HepG2 (cell line): ENCODE results near the gene NSD1. TPM values are rescaled to one million over a fixed set of nuclear protein-coding genes. Genes with fewer than 3 reads are reported as not detected.

ENCODE experiments used
- CSRNP1 ChIP-seq: sonication (generic); formaldehyde crosslinking; IDR thresholded peaks from 2 replicates; pipeline ENCODE4 v1.8.1; 2023; ENCODE audit warnings: mild to moderate bottlenecking, missing genetic modification reagents
- DNMT1 ChIP-seq: sonication (generic); formaldehyde crosslinking; IDR thresholded peaks from 2 replicates; pipeline ENCODE4 v1.5.1; 2020; ENCODE audit warnings: mild to moderate bottlenecking, missing genetic modification reagents
- GATAD1 ChIP-seq: IDR thresholded peaks from 2 replicates; pipeline ENCODE4 v1.6.1; 2016; ENCODE audit warnings: missing genetic modification reagents, missing compliant biosample characterization
- KLF15 ChIP-seq: sonication (generic); formaldehyde crosslinking; IDR thresholded peaks from 2 replicates; pipeline ENCODE4 v1.8.1; 2023; ENCODE audit warnings: borderline replicate concordance, mild to moderate bottlenecking, inconsistent platforms, missing genetic modification reagents, mixed read lengths
- KMT2A ChIP-seq: sonication (generic); formaldehyde crosslinking; IDR thresholded peaks from 2 replicates; pipeline ENCODE4 v1.4.0; 2020; ENCODE audit warnings: missing genetic modification reagents
- NR2C2 ChIP-seq: sonication (generic); formaldehyde crosslinking; IDR thresholded peaks from 2 replicates; pipeline ENCODE4 v1.4.0; 2020; ENCODE audit warnings: missing genetic modification reagents, mild to moderate bottlenecking, moderate library complexity, borderline replicate concordance
- PAF1 ChIP-seq: IDR thresholded peaks from 2 replicates; pipeline ENCODE4 v1.6.1; 2016; ENCODE audit warnings: missing genetic modification reagents, missing compliant biosample characterization
- TAF1 ChIP-seq: sonication (generic); formaldehyde crosslinking; IDR thresholded peaks from 2 replicates; pipeline ENCODE4 v1.4.0; 2020; ENCODE audit warnings: missing genetic modification reagents
- TOE1 ChIP-seq: sonication (generic); formaldehyde crosslinking; IDR thresholded peaks from 2 replicates; pipeline ENCODE4 v1.4.0; 2020; ENCODE audit warnings: mild to moderate bottlenecking, missing genetic modification reagents
- U2AF1 ChIP-seq: fragments of 200-400 bp; formaldehyde crosslinking; optimal IDR thresholded peaks from 2 replicates; pipeline ENCODE3; 2017; ENCODE audit warnings: mild to moderate bottlenecking, low read depth, low read length
- ZFP41 ChIP-seq: sonication (generic); formaldehyde crosslinking; IDR thresholded peaks from 2 replicates; pipeline ENCODE4 v1.4.0; 2020; ENCODE audit warnings: mild to moderate bottlenecking, missing genetic modification reagents, borderline replicate concordance
- ZHX1 ChIP-seq: sonication (generic); formaldehyde crosslinking; IDR thresholded peaks from 2 replicates; pipeline ENCODE4 v1.8.1; 2022; ENCODE audit warnings: low read depth, mild to moderate bottlenecking, missing genetic modification reagents
- ZNF142 ChIP-seq: sonication (generic); formaldehyde crosslinking; IDR thresholded peaks from 2 replicates; pipeline ENCODE4 v1.4.0; 2020; ENCODE audit warnings: missing genetic modification reagents
- ZNF329 ChIP-seq: sonication (generic); formaldehyde crosslinking; IDR thresholded peaks from 2 replicates; pipeline ENCODE4 v1.9.0; 2021; ENCODE audit warnings: low read depth, mild to moderate bottlenecking, missing genetic modification reagents
- ZNF530 ChIP-seq: sonication (generic); formaldehyde crosslinking; IDR thresholded peaks from 2 replicates; pipeline ENCODE4 v1.5.0; 2020; ENCODE audit warnings: low read depth, mild to moderate bottlenecking, missing genetic modification reagents
- ZNF589 ChIP-seq: sonication (generic); formaldehyde crosslinking; conservative IDR thresholded peaks from 2 replicates; pipeline ENCODE4 v1.8.0; 2022; ENCODE audit warnings: mild to moderate bottlenecking, moderate library complexity, missing genetic modification reagents
- ZNF83 ChIP-seq: sonication (generic); formaldehyde crosslinking; IDR thresholded peaks from 2 replicates; pipeline ENCODE4 v1.4.0; 2020; ENCODE audit warnings: missing genetic modification reagents, mild to moderate bottlenecking, borderline replicate concordance
- ZNF883 ChIP-seq: sonication (generic); formaldehyde crosslinking; IDR thresholded peaks from 2 replicates; pipeline ENCODE4 v1.5.1; 2020; ENCODE audit warnings: mild to moderate bottlenecking, missing genetic modification reagents; ENCODE audit errors: not compliant biosample characterization
- polyA plus RNA-seq, 8 experiments: library from polyadenylated mRNA; depleted of rRNA in 3 of 8; stranded (reverse) in 7 of 8; unstranded in 1 of 8; fragments of >200 nt; fragmentation: Illumina TruSeq in 4 of 8; extraction: Trizol in 4 of 8; gene quantifications; 2 replicates each; pipeline versions ENCODE4 v1.2.1 to v1.2.3, GENCODE V29; 2011 to 2016; ENCODE audit warnings: low read depth in 4 of 8, missing spikeins in 1 of 8, mixed read lengths in 1 of 8; ENCODE audit not compliant: insufficient read depth in 1 of 8
- total RNA-seq, 5 experiments: library from RNA; depleted of rRNA; stranded (reverse); fragments of >200 nt; fragmentation: Illumina TruSeq; extraction: Trizol; gene quantifications; 2 replicates each; pipeline ENCODE4 v1.2.3, GENCODE V29; 2016; ENCODE audit warnings: low read depth in 1 of 5

The NSD1 gene
- total and polyA plus RNA-seq, 2 of the 13 experiments (the other 11 are each of a cell fraction or from before 2014, with no cell fraction given): 0.01 to 0.09 TPM

GRCh38 chr5:177303121-177303924 is 169.8 kb downstream of the NSD1 start, which contains the start of the genes PRELID1 and RAB24 (continued):
- TF ChIP-seq ZNF142: 0 out of 2 replicates have a peak, but pooled peaks have one; percentile 52
- TF ChIP-seq KLF15: 0 out of 2 replicates have a peak, but pooled peaks have one; percentile 52
- TF ChIP-seq ZFP41 (CRISPR knock-in tag): peak; percentile 56; the same call in 1 of the 2 replicates
- TF ChIP-seq ZNF83 (CRISPR knock-in tag): no peak
- TF ChIP-seq TAF1 (CRISPR knock-in tag): peak; percentile 72
- no peak for TF ChIP-seq ZHX1 (CRISPR knock-in tag)
- TF ChIP-seq ZNF883 (CRISPR knock-in tag): peak; percentile 76
- TF ChIP-seq PAF1 (CRISPR knock-in tag): no peak
- TF ChIP-seq DNMT1 (CRISPR knock-in tag): peak; percentile 33; the same call in 1 of the 2 replicates
- peak; percentile 74 for TF ChIP-seq NR2C2 (CRISPR knock-in tag)
- TF ChIP-seq TOE1 (CRISPR knock-in tag): 0 out of 2 replicates have a peak, but pooled peaks have one; percentile 73
- TF ChIP-seq ZNF530 (CRISPR knock-in tag): no peak
- 0 out of 2 replicates have a peak, but pooled peaks have one; percentile 59 for TF ChIP-seq ZNF589 (CRISPR knock-in tag)
- TF ChIP-seq KMT2A: peak; percentile 80; the same call in 1 of the 2 replicates
- TF ChIP-seq GATAD1 (CRISPR knock-in tag): peak; percentile 87
- TF ChIP-seq CSRNP1: peak; percentile 75; the same call in 1 of the 2 replicates
- peak; percentile 43; the same call in 1 of the 2 replicates for TF ChIP-seq ZNF329 (CRISPR knock-in tag)
- TF ChIP-seq U2AF1: no peak
